Nephron (organoid): ENCODE results near the gene SMG6.

Experiments used
- H3K27ac Mint-ChIP-seq, 3 experiments: 2 replicates each; pipeline ENCODE4 v1.8.0; 2020; ENCODE audit warnings: mixed read lengths in 3 of 3, mild to moderate bottlenecking in 2 of 3, moderate library complexity in 1 of 3
- H3K27me3 Mint-ChIP-seq: 2 replicates; pipeline ENCODE4 v1.8.0; 2021; ENCODE audit warnings: low read depth, mild to moderate bottlenecking, moderate library complexity, mixed read lengths
- H3K36me3 Mint-ChIP-seq: 2 replicates; pipeline ENCODE4 v1.8.0; 2020; ENCODE audit warnings: low read depth, mixed read lengths
- H3K4me1 Mint-ChIP-seq: 2 replicates; pipeline ENCODE4 v1.8.0; 2020; ENCODE audit warnings: mixed read lengths
- H3K4me3 Mint-ChIP-seq, 3 experiments: 2 replicates each; pipeline ENCODE4 v1.8.0; 2020; ENCODE audit warnings: mild to moderate bottlenecking in 3 of 3, mixed read lengths in 3 of 3, moderate library complexity in 2 of 3
- H3K9me3 Mint-ChIP-seq: 2 replicates; pipeline ENCODE4 v1.8.0; 2020; ENCODE audit warnings: mixed read lengths
- TF ChIP-seq, protein P1 (sequence below), 3 experiments: fragments of 200-600 bp; sonication (generic); IDR thresholded peaks; one replicate each; pipeline ENCODE4 v1.5.0; 2021; ENCODE audit warnings: antibody characterized with exemption in 3 of 3; ENCODE audit not compliant: unreplicated experiment in 3 of 3

SMG6 gene

DNA sequence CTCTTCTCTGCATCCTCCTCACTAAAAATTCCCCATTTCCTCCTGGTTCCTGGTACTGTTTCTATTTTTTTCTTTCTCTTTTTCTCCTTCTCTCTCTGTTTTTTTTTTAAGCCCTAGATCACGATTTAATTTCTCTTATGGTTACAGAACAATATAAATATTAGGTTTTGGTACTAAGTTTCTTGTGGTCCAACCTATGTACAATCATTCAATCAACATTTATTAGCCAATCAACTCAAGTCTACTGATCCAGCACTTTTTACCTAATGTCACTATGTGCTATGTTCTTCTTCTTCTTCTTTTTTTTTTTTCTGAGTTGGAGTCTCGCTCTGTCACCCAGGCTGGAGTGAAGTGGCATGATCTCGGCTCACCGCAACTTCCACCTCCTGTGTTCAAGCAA lies 291.1 kb downstream of the SMG6 start:
- H3K9me3 Mint-ChIP-seq, result peaks cover 3% of the 10 kb centered on the region
- no peak overlapping the region for H3K27ac Mint-ChIP-seq
- peaks cover 53% of the 10 kb centered on the region for H3K27me3 Mint-ChIP-seq
- H3K4me1 Mint-ChIP-seq, result peaks cover 16% of the 10 kb centered on the region
- TF ChIP-seq, protein P1, sequence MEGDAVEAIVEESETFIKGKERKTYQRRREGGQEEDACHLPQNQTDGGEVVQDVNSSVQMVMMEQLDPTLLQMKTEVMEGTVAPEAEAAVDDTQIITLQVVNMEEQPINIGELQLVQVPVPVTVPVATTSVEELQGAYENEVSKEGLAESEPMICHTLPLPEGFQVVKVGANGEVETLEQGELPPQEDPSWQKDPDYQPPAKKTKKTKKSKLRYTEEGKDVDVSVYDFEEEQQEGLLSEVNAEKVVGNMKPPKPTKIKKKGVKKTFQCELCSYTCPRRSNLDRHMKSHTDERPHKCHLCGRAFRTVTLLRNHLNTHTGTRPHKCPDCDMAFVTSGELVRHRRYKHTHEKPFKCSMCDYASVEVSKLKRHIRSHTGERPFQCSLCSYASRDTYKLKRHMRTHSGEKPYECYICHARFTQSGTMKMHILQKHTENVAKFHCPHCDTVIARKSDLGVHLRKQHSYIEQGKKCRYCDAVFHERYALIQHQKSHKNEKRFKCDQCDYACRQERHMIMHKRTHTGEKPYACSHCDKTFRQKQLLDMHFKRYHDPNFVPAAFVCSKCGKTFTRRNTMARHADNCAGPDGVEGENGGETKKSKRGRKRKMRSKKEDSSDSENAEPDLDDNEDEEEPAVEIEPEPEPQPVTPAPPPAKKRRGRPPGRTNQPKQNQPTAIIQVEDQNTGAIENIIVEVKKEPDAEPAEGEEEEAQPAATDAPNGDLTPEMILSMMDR (IDR thresholded peaks at IDR 0.05; ENCODE audit: unreplicated experiment in 3 of 3), result no peak
- no peaks in the 10 kb centered on the region for H3K36me3 Mint-ChIP-seq
- H3K4me3 Mint-ChIP-seq, result no peak overlapping the region

DNA sequence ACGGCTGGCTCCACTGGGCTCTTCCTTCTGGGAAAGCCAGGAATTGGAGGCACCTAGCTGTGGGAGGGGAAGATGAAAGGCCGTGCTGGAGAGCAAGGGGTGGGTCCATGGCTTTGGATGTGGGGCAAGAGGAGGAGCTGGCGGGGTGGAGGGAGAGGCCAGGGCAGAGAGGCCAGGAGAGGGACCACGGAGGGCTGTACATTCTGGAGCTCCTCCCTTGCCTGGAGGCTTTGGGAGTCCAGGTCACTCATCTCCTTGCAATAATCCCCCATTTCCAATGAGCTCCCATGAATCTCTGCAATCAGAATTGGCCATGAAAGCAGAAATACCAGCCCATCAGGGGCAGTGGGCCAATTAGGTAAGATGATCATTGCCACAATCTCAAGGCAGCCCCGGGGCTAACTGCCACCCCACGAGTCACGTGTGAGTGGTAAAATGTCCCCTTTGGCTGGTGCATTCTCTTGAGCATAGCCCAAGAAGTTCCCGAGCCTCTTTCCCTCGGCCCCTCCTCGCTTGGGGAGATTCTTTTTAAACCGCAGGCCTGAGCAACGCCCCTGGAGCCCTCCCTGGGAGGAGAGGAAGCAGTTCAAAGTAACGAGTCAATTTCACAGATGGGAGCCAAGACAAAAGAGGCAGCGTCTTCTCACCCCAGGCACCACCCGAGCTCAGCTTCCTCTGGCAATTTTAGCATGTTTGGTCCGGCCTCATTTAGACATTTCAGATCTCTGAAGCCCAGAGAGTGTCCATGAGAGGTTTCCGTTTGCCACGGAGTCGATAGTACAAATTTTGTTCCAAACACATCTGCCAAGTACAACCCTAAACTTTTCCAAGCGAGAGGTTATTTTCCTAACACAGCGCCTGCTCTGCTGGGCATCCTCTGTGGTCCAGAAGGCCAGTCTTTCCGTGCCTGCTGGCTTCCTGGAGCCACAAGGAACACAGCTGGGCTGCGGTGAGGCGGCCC lies 291.9 kb downstream of the SMG6 start:
- H3K9me3 Mint-ChIP-seq, result peaks cover 3% of the 10 kb centered on the region
- TF ChIP-seq, protein P1 (IDR thresholded peaks at IDR 0.05; ENCODE audit: unreplicated experiment in 3 of 3), result no peak
- H3K4me3 Mint-ChIP-seq, result no peak overlapping the region
- peaks cover 45% of the 10 kb centered on the region for H3K27me3 Mint-ChIP-seq
- H3K36me3 Mint-ChIP-seq, result no peaks in the 10 kb centered on the region
- peaks cover 15% of the 10 kb centered on the region for H3K4me1 Mint-ChIP-seq
- peak overlapping the region in 1 of 3 experiments; percentile 50 for H3K27ac Mint-ChIP-seq
